Loucy (cell line): ENCODE data around the gene FDCSP.

Source experiments
- EZH2phosphoT487 ChIP-seq: fragments of 200-600 bp; IDR thresholded peaks from 2 replicates; pipeline ENCODE4 v1.6.1; 2018; ENCODE audit warnings: antibody characterized with exemption, mild to moderate bottlenecking, moderate library complexity, borderline replicate concordance
- TF ChIP-seq, protein P1 (sequence below): fragments of 200-600 bp; sonication (generic); conservative IDR thresholded peaks from 2 replicates; pipeline ENCODE4 v1.5.1; 2014; ENCODE audit warnings: mild to moderate bottlenecking, antibody characterized with exemption, low read length

DNA sequence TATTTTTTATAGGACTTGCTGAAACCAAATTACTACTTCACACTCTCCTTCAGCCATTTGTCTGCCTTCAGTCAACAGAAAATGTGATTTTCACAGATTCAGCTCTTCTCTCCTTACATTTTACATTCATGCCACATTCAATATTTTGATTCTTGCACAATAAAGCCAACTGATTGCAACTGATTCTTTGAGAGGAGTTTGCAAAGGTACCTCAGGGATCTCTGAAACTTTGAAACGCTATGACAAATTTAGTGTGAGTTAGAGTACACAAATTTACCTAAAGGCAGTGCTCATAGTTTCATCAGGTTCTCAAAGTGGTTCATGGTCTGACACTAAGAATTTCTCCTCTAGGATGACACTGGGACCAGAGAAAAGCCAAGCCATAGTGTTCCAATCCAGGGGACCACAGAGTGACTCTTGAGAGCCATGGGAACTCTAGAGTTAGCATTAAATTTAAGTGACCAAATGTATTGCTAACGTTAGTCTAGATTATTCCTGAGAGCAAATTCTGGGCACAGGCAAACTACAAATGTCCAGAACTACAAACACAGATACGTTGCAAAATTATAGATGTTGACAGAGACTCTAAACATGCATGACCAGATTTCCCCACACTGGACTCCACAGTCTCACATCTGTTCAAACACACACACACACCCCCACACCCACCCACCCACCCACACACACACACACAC is 25.5 kb downstream of the FDCSP start:
- TF ChIP-seq, protein P1, sequence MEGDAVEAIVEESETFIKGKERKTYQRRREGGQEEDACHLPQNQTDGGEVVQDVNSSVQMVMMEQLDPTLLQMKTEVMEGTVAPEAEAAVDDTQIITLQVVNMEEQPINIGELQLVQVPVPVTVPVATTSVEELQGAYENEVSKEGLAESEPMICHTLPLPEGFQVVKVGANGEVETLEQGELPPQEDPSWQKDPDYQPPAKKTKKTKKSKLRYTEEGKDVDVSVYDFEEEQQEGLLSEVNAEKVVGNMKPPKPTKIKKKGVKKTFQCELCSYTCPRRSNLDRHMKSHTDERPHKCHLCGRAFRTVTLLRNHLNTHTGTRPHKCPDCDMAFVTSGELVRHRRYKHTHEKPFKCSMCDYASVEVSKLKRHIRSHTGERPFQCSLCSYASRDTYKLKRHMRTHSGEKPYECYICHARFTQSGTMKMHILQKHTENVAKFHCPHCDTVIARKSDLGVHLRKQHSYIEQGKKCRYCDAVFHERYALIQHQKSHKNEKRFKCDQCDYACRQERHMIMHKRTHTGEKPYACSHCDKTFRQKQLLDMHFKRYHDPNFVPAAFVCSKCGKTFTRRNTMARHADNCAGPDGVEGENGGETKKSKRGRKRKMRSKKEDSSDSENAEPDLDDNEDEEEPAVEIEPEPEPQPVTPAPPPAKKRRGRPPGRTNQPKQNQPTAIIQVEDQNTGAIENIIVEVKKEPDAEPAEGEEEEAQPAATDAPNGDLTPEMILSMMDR, result no peak
- no peak for TF ChIP-seq EZH2phosphoT487
